Left ventricle myocardium superior (tissue), 1 donor: ENCODE data around the gene RAF1. TPM values are rescaled to one million over a fixed set of nuclear protein-coding genes. Genes with fewer than 3 reads are reported as not detected.
A peak's percentile ranks its signal among the peaks of the same experiment; 100 is the strongest.

Source experiments
- ATAC-seq: fragments of 200-7000 bp; cut with Tn5 transposase; one replicate; pipeline ENCODE4 v1.9.1; 2020; ENCODE audit warnings: mild to moderate bottlenecking, moderate library complexity
- DNase-seq: peaks from one replicate; pipeline ENCODE4 v3.0.0-alpha.2; 2020
- intact Hi-C: fragments of 100-400 bp; cut with micrococcal nuclease; formaldehyde crosslinking; loops from one replicate; pipeline ENCODE4 v1.11.0; 2022
- total RNA-seq: library from RNA; stranded (reverse); fragmentation: NEBNext Ultra II Directional; extraction: Animal tissue kit (Norgen Biotek cat#: 25700); gene quantifications from one replicate; pipeline ENCODE4 v1.2.1, GENCODE V29; 2021
- donor health status: DM: no; HTN: yes; CAD: no; lungs with severe emphysema.

Gene RAF1
- total RNA-seq, 1 donor from 2014 or later: 153 TPM

- intact Hi-C loops: no loop called here
- ATAC-seq (no peak), DNase-seq (no peak)
Observed at GRCh38 chr3:12612514-12613226, 51.2 kb downstream of the RAF1 start.

- DNase-seq: no peak
- intact Hi-C loops: no loop called here
- peak; percentile 30 for ATAC-seq
Observed at GRCh38 chr3:12611117-12611516, 52.8 kb downstream of the RAF1 start.

- DNase-seq (no peak), ATAC-seq (no peak)
- intact Hi-C loops: no loop called here
Observed at GRCh38 chr3:12608376-12608775, 55.5 kb downstream of the RAF1 start.

- intact Hi-C loops: no loop called here
- DNase-seq (no peak), ATAC-seq (no peak)
Observed at GRCh38 chr3:12603969-12604368, 59.9 kb downstream of the RAF1 start.

GRCh38 chr3:12601072-12601471, 62.8 kb downstream of the RAF1 start:
- intact Hi-C loops: no loop called here
- DNase-seq: no peak
- peak; percentile 28 for ATAC-seq

GRCh38 chr3:12598890-12599289, 65.0 kb downstream of the RAF1 start:
- intact Hi-C loops: no loop called here
- DNase-seq (no peak), ATAC-seq (no peak)

GRCh38 chr3:12593473-12593872, 70.4 kb downstream of the RAF1 start:
- DNase-seq (no peak), ATAC-seq (no peak)
- intact Hi-C loops: no loop called here

GRCh38 chr3:12591997-12592715, 71.8 kb downstream of the RAF1 start:
- ATAC-seq (peak; percentile 57), DNase-seq (no peak)
- intact Hi-C loops: no loop called here

- intact Hi-C loops: no loop called here
- ATAC-seq: no peak
- DNase-seq: no peak
Observed at GRCh38 chr3:12591456-12591855, 72.5 kb downstream of the RAF1 start.

- DNase-seq (no peak), ATAC-seq (no peak)
- intact Hi-C loops: no loop called here
Observed at GRCh38 chr3:12590096-12590495, 73.8 kb downstream of the RAF1 start.

- intact Hi-C loops: no loop called here
- ATAC-seq (no peak), DNase-seq (no peak)
Observed at GRCh38 chr3:12588039-12589009, 75.6 kb downstream of the RAF1 start.

GRCh38 chr3:12586403-12586802, 77.5 kb downstream of the RAF1 start:
- intact Hi-C loops: no loop called here
- no peak for DNase-seq
- ATAC-seq: no peak

GRCh38 chr3:12585970-12586369, 77.9 kb downstream of the RAF1 start:
- intact Hi-C loops: no loop called here
- no peak for ATAC-seq

GRCh38 chr3:12585181-12585580, 78.7 kb downstream of the RAF1 start:
- DNase-seq: no peak
- intact Hi-C loops: no loop called here
- no peak for ATAC-seq

More at GRCh38 chr3:12585970-12586369, 77.9 kb downstream of the RAF1 start:
- no peak for DNase-seq

- DNase-seq (no peak), ATAC-seq (no peak)
- intact Hi-C loops: no loop called here
Observed at GRCh38 chr3:12584083-12584482, 79.8 kb downstream of the RAF1 start.

- DNase-seq (no peak), ATAC-seq (no peak)
- intact Hi-C loops: no loop called here
Observed at GRCh38 chr3:12583280-12583679, 80.6 kb downstream of the RAF1 start.

GRCh38 chr3:12582730-12583129, 81.2 kb downstream of the RAF1 start:
- intact Hi-C loops: no loop called here
- no peak for DNase-seq

GRCh38 chr3:12579905-12580304, 84.0 kb downstream of the RAF1 start:
- intact Hi-C loops: no loop called here
- DNase-seq: no peak
- ATAC-seq: no peak

More at GRCh38 chr3:12582730-12583129, 81.2 kb downstream of the RAF1 start:
- ATAC-seq: no peak

- intact Hi-C loops: no loop called here
- DNase-seq (no peak), ATAC-seq (no peak)
Observed at GRCh38 chr3:12579456-12579855, 84.5 kb downstream of the RAF1 start.

GRCh38 chr3:12578742-12579141, 85.2 kb downstream of the RAF1 start:
- ATAC-seq (no peak), DNase-seq (no peak)
- intact Hi-C loops: no loop called here
